ENCODE results near the gene IQCH.

- TF ChIP-seq, protein P1, sequence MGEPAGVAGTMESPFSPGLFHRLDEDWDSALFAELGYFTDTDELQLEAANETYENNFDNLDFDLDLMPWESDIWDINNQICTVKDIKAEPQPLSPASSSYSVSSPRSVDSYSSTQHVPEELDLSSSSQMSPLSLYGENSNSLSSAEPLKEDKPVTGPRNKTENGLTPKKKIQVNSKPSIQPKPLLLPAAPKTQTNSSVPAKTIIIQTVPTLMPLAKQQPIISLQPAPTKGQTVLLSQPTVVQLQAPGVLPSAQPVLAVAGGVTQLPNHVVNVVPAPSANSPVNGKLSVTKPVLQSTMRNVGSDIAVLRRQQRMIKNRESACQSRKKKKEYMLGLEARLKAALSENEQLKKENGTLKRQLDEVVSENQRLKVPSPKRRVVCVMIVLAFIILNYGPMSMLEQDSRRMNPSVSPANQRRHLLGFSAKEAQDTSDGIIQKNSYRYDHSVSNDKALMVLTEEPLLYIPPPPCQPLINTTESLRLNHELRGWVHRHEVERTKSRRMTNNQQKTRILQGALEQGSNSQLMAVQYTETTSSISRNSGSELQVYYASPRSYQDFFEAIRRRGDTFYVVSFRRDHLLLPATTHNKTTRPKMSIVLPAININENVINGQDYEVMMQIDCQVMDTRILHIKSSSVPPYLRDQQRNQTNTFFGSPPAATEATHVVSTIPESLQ (CRISPR knock-in tag; IDR thresholded peaks at IDR 0.05), result no peak
- no peak for TF ChIP-seq FOXP1 (CRISPR knock-in tag; IDR thresholded peaks at IDR 0.05; ENCODE audit: borderline replicate concordance)
- no peak for TF ChIP-seq CREB1 (CRISPR knock-in tag; IDR thresholded peaks at IDR 0.05)
- no peak for TF ChIP-seq SMAD4 (CRISPR knock-in tag; IDR thresholded peaks at IDR 0.05)
- TF ChIP-seq CREM (CRISPR knock-in tag; IDR thresholded peaks at IDR 0.05), result no peak
- TF ChIP-seq MAX (CRISPR knock-in tag; IDR thresholded peaks at IDR 0.05), result no peak
- no peak for TF ChIP-seq CTCF (IDR thresholded peaks at IDR 0.05)
- TF ChIP-seq ZNF532 (CRISPR knock-in tag; IDR thresholded peaks at IDR 0.05; ENCODE audit: borderline replicate concordance), result no peak
These were observed 249.5 kb downstream of the IQCH start for GRCh38 chr15:67504056-67504455.
